Aorta (tissue), 5 donors: ENCODE measurements around the gene PLXNA1. TPM values are rescaled to one million over a fixed set of nuclear protein-coding genes. Genes with fewer than 3 reads are reported as not detected.
A peak's percentile ranks its signal among the peaks of the same experiment; 100 is the strongest.

ENCODE experiments used
- ATAC-seq: fragments of 200-7000 bp; cut with Tn5 transposase; one replicate; pipeline ENCODE4 v1.9.1; 2022; ENCODE audit warnings: moderate library complexity; ENCODE audit not compliant: low FRiP score
- DNase-seq, 2 donors: peaks; one replicate each; pipeline ENCODE4 v3.0.0-alpha.2; 2020
- H3K27ac ChIP-seq, 2 donors: one replicate each; pipeline ENCODE4 v1.5.1; 2013; ENCODE audit warnings: low read length in 2 of 2, mild to moderate bottlenecking in 2 of 2, moderate library complexity in 2 of 2, control low read depth in 1 of 2, inconsistent platforms in 1 of 2, low read depth in 1 of 2
- H3K27me3 ChIP-seq, 2 donors: one replicate each; pipeline ENCODE4 v1.6.1; 2013; ENCODE audit warnings: control low read depth in 1 of 2, low read length in 1 of 2, mild to moderate bottlenecking in 1 of 2, moderate library complexity in 1 of 2; ENCODE audit not compliant: insufficient read depth in 2 of 2, control insufficient read depth in 1 of 2
- H3K36me3 ChIP-seq, 2 donors: one replicate each; pipeline ENCODE4 v1.6.1; 2013; ENCODE audit warnings: control low read depth in 1 of 2, low read length in 1 of 2, mild to moderate bottlenecking in 1 of 2; ENCODE audit not compliant: insufficient read depth in 2 of 2, control insufficient read depth in 1 of 2
- H3K4me1 ChIP-seq, 2 donors: one replicate each; pipeline ENCODE4 v1.6.1; 2013; ENCODE audit warnings: low read length in 2 of 2, control low read depth in 1 of 2, mild to moderate bottlenecking in 1 of 2, moderate library complexity in 1 of 2; ENCODE audit not compliant: insufficient read depth in 2 of 2, control insufficient read depth in 1 of 2
- H3K4me3 ChIP-seq, 2 donors: one replicate each; pipeline ENCODE4 v1.5.1; 2013; ENCODE audit warnings: low read length in 2 of 2, control low read depth in 1 of 2, mild to moderate bottlenecking in 1 of 2
- H3K9me3 ChIP-seq: one replicate; pipeline ENCODE4 v1.6.1; 2013; ENCODE audit warnings: mild to moderate bottlenecking, low read length; ENCODE audit not compliant: control insufficient read depth
- WGBS, 2 donors: extraction: QIAGEN DNeasy Blood & Tissue Kit; methylation state at CpG; one replicate each; pipeline ENCODE4 v1.1.7; 2013; 5-methylcytosine and 5-hydroxymethylcytosine counted together
- intact Hi-C, 2 donors: fragments of 100-400 bp; cut with DNase I; formaldehyde crosslinking; loops; one replicate each; pipeline versions ENCODE4 v1.14.2 to v1.15.0; 2022
- polyA plus RNA-seq, 2 donors: library from polyadenylated mRNA; stranded (reverse); fragments of 200-250 nt; gene quantifications; one replicate each; pipeline ENCODE4 v1.2.3, GENCODE V29; 2013
- total RNA-seq, 2 donors: library from RNA; stranded (reverse); fragmentation: NEBNext Ultra II Directional; extraction: Animal tissue kit (Norgen Biotek cat#: 25700); gene quantifications; one replicate each; pipeline ENCODE4 v1.2.1, GENCODE V29; 2021
- donor health status: healthy with polysubstance abuse.
- donor health status: Bipolar disorder and iron deficiency.
- donor health status: DM: no; HTN: no; CAD: no.
- donor health status: DM: no; HTN: no; CAD: no.
- donor health status: DM: yes; HTN: yes; CAD: no.

Gene PLXNA1
- total and polyA plus RNA-seq, 4 donors = 6.0 to 51.3 (median 21.3) TPM

GRCh38 chr3:126938520-126939337 is 44.2 kb upstream of the PLXNA1 start:
- ATAC-seq (no peak), DNase-seq (peak; percentile 29 to 37)
- Histone ChIP-seq H3K9me3 (no peaks in the 10 kb centered on the region), H3K36me3 (no peaks in the 10 kb centered on the region), H3K4me1 (no peaks in the 10 kb centered on the region), H3K27ac (no peak overlapping the region), H3K27me3 (no peaks in the 10 kb centered on the region), H3K4me3 (no peak overlapping the region)
- intact Hi-C loops = no loop called here
- WGBS, 2 donors = 60 to 71% methylated on average over 8 of the region's 8 CpGs

- DNase-seq (peak; percentile 24 to 37), ATAC-seq (no peak)
- Histone ChIP-seq H3K4me1 (no peaks in the 10 kb centered on the region), H3K36me3 (no peaks in the 10 kb centered on the region), H3K9me3 (no peaks in the 10 kb centered on the region), H3K4me3 (no peak overlapping the region), H3K27me3 (no peaks in the 10 kb centered on the region), H3K27ac (no peak overlapping the region)
- intact Hi-C loops = no loop called here
- WGBS, 2 donors = 27 to 33% methylated on average over 4 of the region's 4 CpGs
These were observed 43.6 kb upstream of the PLXNA1 start for GRCh38 chr3:126939338-126939718.

- Histone ChIP-seq H3K36me3 (no peaks in the 10 kb centered on the region), H3K27ac (no peak overlapping the region), H3K4me1 (no peaks in the 10 kb centered on the region), H3K27me3 (no peaks in the 10 kb centered on the region), H3K9me3 (no peaks in the 10 kb centered on the region), H3K4me3 (no peak overlapping the region)
- DNase-seq (no peak), ATAC-seq (no peak)
- WGBS, 2 donors = 70 to 74% methylated on average over 3 of the region's 3 CpGs
- intact Hi-C loops = no loop called here
These were observed 43.2 kb upstream of the PLXNA1 start for GRCh38 chr3:126939733-126940132.

- Histone ChIP-seq H3K4me1 (no peaks in the 10 kb centered on the region), H3K27ac (no peak overlapping the region), H3K36me3 (no peaks in the 10 kb centered on the region), H3K4me3 (no peak overlapping the region), H3K27me3 (no peaks in the 10 kb centered on the region), H3K9me3 (no peaks in the 10 kb centered on the region)
- DNase-seq (peak in 1 of 2 donors; percentile 15), ATAC-seq (no peak)
- 94 to 96% methylated on average over 5 of the region's 5 CpGs for WGBS, 2 donors
- intact Hi-C loops = no loop called here
These were observed 41.1 kb upstream of the PLXNA1 start for GRCh38 chr3:126941721-126942270.

- no peak overlapping the region for H3K27ac ChIP-seq
- intact Hi-C loops = no loop called here
- DNase-seq = peak; percentile 33 to 46
These were observed 38.6 kb upstream of the PLXNA1 start for GRCh38 chr3:126944089-126944965.

GRCh38 chr3:126945171-126945721 is 37.7 kb upstream of the PLXNA1 start:
- H3K36me3 ChIP-seq = no peaks in the 10 kb centered on the region
- ATAC-seq (no peak), DNase-seq (peak in 1 of 2 donors; percentile 37)
- intact Hi-C loops = no loop called here
- H3K27me3 ChIP-seq = no peaks in the 10 kb centered on the region
- no peaks in the 10 kb centered on the region for H3K9me3 ChIP-seq
- H3K4me3 ChIP-seq = no peak overlapping the region
- H3K27ac ChIP-seq = no peak overlapping the region
- 88 to 92% methylated on average over 17 of the region's 17 CpGs for WGBS, 2 donors
- H3K4me1 ChIP-seq = no peaks in the 10 kb centered on the region

More at GRCh38 chr3:126944089-126944965, 38.6 kb upstream of the PLXNA1 start:
- H3K4me1 ChIP-seq = no peaks in the 10 kb centered on the region
- WGBS, 2 donors = 94 to 95% methylated on average over 12 of the region's 12 CpGs
- no peak for ATAC-seq
- no peaks in the 10 kb centered on the region for H3K36me3 ChIP-seq
- H3K4me3 ChIP-seq = no peak overlapping the region
- no peaks in the 10 kb centered on the region for H3K9me3 ChIP-seq
- no peaks in the 10 kb centered on the region for H3K27me3 ChIP-seq

- DNase-seq = peak; percentile 22 to 42
- Histone ChIP-seq H3K27me3 (no peaks in the 10 kb centered on the region), H3K36me3 (no peaks in the 10 kb centered on the region), H3K27ac (no peak overlapping the region), H3K9me3 (no peaks in the 10 kb centered on the region), H3K4me1 (no peaks in the 10 kb centered on the region), H3K4me3 (no peak overlapping the region)
- no peak for ATAC-seq
- WGBS, 2 donors = 96 to 99% methylated on average over 9 of the region's 9 CpGs
- intact Hi-C loops = no loop called here
These were observed 37.0 kb upstream of the PLXNA1 start for GRCh38 chr3:126945891-126946290.

GRCh38 chr3:126946405-126946804 is 36.5 kb upstream of the PLXNA1 start:
- no peak overlapping the region for H3K4me3 ChIP-seq
- H3K9me3 ChIP-seq = no peaks in the 10 kb centered on the region
- H3K4me1 ChIP-seq = no peaks in the 10 kb centered on the region
- H3K36me3 ChIP-seq = no peaks in the 10 kb centered on the region
- no peak overlapping the region for H3K27ac ChIP-seq
- ATAC-seq = no peak
- intact Hi-C loops = no loop called here
- 93 to 95% methylated on average over 11 of the region's 11 CpGs for WGBS, 2 donors
- DNase-seq = peak; percentile 42 to 54
- no peaks in the 10 kb centered on the region for H3K27me3 ChIP-seq
